Stimulated activated effector memory CD8-positive, alpha-beta T cell treated with anti-CD3 and anti-CD28 coated beads, Interleukin-12 subunit alpha, Interleukin-12 subunit beta, amount 100 ng/mL, for 72 hours (primary cell): ENCODE data around the gene PPP1R27.

Source experiments
- ATAC-seq: fragments of 150-1000 bp; cut with Tn5 transposase; 2 replicates; pipeline ENCODE4 v1.10.0; 2021
- DNase-seq, 2 donors: peaks; one replicate each; pipeline ENCODE4 v3.0.0; 2021 to 2022; ENCODE audit warnings: low spot score in 2 of 2
- H3K27ac Mint-ChIP-seq: one replicate; pipeline ENCODE4 v1.8.0; 2022; ENCODE audit warnings: mild to moderate bottlenecking, mixed read lengths
- H3K36me3 Mint-ChIP-seq: one replicate; pipeline ENCODE4 v1.8.0; 2022; ENCODE audit warnings: mild to moderate bottlenecking, mixed read lengths
- H3K4me1 Mint-ChIP-seq: one replicate; pipeline ENCODE4 v1.8.0; 2022; ENCODE audit warnings: mixed read lengths
- H3K4me3 Mint-ChIP-seq: one replicate; pipeline ENCODE4 v1.8.0; 2022; ENCODE audit warnings: mild to moderate bottlenecking, mixed read lengths
- H3K9me3 Mint-ChIP-seq: one replicate; pipeline ENCODE4 v1.8.0; 2022; ENCODE audit warnings: mixed read lengths

The PPP1R27 gene

DNA sequence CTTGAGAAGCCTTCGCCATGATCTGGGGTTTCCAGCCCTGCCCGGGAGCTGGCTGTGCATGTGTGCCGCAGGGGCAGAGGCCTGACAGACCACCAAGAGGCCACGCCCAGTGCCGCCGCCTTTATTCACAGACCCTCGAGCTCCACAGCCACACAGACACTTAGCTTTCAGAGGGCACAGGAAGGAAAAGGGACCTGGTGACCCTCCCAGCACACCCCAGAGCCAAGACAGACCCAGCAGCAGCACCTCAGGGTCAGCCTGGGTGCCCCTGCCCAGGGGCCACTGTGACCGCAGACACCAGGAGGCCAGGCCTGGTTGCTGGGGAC is 12.6 kb downstream of the PPP1R27 start:
- peak overlapping the region; percentile 60 for H3K27ac Mint-ChIP-seq
- DNase-seq (no peak), ATAC-seq (no peak)
- no peak overlapping the region for H3K4me3 Mint-ChIP-seq
- peaks cover 22% of the 10 kb centered on the region for H3K4me1 Mint-ChIP-seq
- H3K9me3 Mint-ChIP-seq = no peaks in the 10 kb centered on the region
- H3K36me3 Mint-ChIP-seq = peaks cover 4% of the 10 kb centered on the region

DNA sequence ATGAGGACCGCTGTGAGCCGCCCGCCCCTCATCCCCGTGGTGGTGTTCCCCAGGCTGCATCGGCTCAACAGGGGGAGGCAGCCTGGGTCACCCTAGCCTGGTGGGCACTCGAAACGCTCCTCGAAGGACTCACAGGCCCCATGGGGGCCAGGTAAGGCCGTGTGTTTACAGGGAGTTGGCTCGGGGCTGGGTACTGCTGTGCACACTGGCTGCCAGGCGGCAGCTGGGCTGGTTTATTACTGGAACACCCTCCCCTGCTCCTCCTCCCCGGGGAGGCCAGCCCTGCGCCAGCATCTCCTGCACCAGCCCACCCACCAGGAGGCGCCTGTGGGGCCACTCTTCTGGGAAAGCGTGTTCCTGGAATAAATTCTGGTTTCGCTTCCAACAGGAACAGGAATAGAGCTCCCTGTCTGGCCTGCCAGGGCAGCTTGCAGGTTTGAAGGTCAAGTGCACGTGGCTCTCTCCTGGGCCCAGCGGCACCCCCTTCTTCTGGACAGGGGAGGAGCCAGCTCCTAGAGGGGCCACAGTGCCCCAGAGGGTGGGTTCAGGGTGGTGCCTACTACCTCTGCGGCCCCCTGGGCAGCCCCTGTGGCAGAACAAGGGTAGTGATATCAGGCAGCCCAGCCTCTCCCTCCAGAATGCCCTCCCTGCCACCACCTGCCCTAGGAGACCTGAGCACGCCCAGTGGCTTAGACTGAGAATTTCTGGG is 13.1 kb downstream of the PPP1R27 start:
- no peak for DNase-seq
- peaks cover 4% of the 10 kb centered on the region for H3K36me3 Mint-ChIP-seq
- peak overlapping the region; percentile 60 for H3K27ac Mint-ChIP-seq
- ATAC-seq = peak; percentile 42
- no peak overlapping the region for H3K4me3 Mint-ChIP-seq
- no peaks in the 10 kb centered on the region for H3K9me3 Mint-ChIP-seq
- H3K4me1 Mint-ChIP-seq = peaks cover 22% of the 10 kb centered on the region

DNA sequence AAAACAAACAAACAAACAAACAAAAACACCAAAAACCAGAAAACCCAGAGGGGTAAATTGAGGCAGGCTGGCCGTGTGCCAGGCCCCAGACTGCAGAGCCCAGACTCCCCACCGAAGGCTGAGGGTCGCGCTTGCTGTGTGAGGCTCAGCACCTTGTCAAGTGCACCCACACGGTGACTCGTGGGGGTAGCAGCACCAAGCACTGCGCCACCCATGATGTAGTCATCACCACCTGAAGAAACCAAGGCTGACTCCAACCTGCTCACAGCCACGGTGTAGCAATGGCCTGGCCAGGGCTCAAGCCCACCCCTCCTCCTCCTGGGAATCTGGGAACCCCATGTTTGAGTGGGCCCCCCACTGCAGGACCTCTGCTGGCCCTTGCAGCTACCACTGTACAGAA is 13.7 kb downstream of the PPP1R27 start:
- Mint-ChIP-seq H3K27ac (no peak overlapping the region), H3K9me3 (no peaks in the 10 kb centered on the region), H3K4me3 (no peak overlapping the region), H3K4me1 (peaks cover 19% of the 10 kb centered on the region), H3K36me3 (peaks cover under 1% of the 10 kb centered on the region)
- ATAC-seq = peak; percentile 51
- DNase-seq = no peak

DNA sequence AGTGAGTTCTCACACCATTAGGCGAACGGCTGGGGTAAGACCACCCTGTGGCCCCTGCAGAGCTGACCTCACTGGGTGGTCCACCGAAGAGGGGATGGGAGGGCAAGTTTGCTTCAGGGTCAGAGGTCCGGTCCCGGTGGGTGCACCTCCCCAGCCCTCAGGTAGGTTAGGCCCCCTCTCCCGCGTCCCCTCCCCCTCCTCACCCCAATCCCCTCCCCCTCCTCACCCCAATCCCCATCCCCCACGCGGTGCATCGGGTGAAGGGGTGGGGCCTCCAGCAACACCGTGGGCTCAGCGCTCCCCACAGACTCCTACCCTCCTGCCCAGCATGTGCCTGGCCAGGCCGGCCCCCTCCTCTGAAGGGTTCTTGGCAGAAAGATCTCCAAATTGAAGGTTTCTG is 15.1 kb downstream of the PPP1R27 start:
- no peaks in the 10 kb centered on the region for H3K9me3 Mint-ChIP-seq
- no peak overlapping the region for H3K27ac Mint-ChIP-seq
- DNase-seq (no peak), ATAC-seq (no peak)
- no peak overlapping the region for H3K4me3 Mint-ChIP-seq
- H3K4me1 Mint-ChIP-seq = peaks cover 15% of the 10 kb centered on the region
- H3K36me3 Mint-ChIP-seq = no peaks in the 10 kb centered on the region

DNA sequence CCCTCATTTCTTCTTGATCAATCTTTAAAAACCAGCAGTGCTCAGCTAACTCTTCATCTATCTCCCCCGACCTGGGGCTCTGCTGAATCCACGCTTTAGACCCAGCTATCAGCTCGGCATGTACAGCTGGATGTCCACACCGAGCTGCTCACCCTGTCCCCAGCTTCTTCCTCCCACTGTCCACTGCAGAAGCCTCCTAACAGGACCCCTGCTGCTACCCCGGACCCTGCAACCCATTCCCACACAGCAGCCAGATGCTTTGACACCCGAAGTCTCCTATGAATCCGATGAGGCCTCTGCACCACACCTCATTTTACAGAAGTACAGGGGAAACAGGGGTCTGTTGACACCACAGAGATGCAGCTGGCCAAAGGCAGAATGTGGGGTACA is 17.1 kb downstream of the PPP1R27 start:
- Mint-ChIP-seq H3K4me3 (no peak overlapping the region), H3K9me3 (no peaks in the 10 kb centered on the region), H3K27ac (peak overlapping the region; percentile 41), H3K4me1 (peaks cover 15% of the 10 kb centered on the region), H3K36me3 (no peaks in the 10 kb centered on the region)
- ATAC-seq = no peak
- DNase-seq = no peak

DNA sequence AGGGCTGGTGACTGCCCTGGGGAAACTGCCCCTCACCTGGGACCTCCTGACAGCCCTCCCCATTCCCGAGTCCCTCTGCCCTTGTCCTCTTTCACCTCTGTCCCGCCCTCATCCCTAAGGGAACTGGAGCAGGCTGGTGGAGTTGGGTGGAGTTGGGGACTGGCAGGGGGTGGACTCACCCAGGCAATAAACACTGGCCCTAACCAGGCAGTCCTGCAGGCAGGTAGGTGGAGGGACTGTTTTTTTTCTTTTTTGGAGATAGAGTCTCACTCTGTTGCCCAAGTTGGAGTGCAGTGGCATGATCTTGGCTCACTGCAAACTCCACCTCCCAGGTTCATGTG is 19.2 kb downstream of the PPP1R27 start:
- Mint-ChIP-seq H3K36me3 (no peaks in the 10 kb centered on the region), H3K9me3 (no peaks in the 10 kb centered on the region), H3K27ac (no peak overlapping the region), H3K4me1 (peaks cover 6% of the 10 kb centered on the region), H3K4me3 (no peak overlapping the region)
- ATAC-seq (no peak), DNase-seq (no peak)

DNA sequence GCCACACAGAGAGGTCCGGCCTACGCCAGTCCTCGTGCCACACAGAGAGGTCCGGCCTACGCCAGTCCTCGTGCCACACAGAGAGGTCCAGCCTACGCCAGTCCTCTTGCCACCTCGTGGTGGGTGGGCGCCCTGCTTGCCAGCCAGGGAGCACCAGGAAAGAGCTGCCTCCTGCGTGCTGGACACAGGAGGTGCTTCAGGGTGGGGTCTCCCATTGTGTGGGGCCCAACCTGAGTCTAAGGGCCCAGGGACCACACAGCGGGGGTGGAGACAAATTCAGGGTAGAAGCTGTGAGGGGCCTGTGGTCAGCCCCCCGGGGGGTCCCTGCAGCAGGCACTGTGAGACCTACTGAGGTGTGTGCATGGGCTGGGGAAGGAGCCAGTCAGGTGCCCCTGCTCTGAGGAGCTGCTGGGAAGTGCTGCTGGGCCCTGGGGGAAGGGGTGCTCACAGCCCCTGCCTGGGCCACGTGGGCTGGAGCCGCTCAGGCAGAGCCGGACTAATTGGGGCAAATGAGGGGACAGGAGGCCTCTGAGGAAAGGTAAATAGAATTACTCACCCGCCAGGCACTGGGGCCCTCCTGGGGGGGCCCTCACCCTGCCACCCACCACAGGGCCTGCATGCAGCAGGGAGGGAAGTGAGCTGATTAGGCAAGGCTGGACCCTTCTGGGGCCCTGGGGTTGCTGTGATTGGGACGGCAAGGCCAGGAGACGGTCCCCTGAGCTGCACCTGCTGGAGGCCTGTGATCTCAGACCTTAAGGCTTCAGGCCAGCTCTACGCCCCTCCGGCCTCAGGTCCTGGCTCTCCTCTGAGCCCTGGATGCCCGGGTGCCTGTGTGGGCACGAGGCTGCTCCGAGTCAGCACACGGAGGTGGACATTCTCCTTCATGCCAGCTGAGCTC is 19.9 kb downstream of the PPP1R27 start:
- no peak for DNase-seq
- no peaks in the 10 kb centered on the region for H3K36me3 Mint-ChIP-seq
- H3K4me1 Mint-ChIP-seq = peaks cover 6% of the 10 kb centered on the region
- no peak overlapping the region for H3K27ac Mint-ChIP-seq
- H3K9me3 Mint-ChIP-seq = no peaks in the 10 kb centered on the region
- no peak for ATAC-seq
- no peak overlapping the region for H3K4me3 Mint-ChIP-seq

DNA sequence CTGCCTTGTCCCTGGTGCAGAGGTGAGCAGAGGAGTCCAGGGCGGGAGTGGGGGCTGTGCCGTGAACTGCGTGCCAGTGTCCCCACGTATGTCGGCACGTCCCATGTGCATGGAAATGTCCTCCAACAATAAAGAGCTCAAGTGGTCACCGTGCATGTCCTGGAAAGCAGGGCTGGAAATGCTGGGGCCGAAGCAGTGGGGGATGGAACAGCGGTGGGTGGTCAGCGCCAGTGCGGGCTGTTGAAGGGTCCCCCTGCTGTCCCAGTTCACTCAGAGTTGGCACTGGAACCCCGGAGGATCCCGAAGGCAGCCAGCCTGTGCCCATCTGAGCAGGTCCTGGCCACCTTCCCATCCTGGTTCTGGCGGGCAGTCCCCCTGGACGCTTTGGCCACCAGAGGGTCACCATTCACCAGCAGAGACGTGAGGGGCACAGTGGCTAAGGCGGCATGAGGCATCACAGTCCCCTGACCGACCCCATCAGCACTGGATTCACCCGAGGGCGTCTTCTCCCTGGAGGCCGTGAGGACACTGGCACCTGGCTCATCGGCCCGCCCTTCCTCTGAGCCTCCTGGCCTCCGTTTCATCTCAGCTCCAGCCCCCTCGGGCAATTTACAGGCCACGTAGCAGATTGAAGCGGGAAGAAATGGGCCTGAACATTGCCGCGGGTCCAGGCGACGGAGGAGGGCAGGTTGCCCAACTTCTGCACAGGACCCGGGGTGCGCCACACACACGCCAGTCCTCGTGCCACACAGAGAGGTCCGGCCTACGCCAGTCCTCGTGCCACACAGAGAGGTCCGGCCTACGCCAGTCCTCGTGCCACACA is 20.8 kb downstream of the PPP1R27 start:
- Mint-ChIP-seq H3K9me3 (no peaks in the 10 kb centered on the region), H3K4me1 (peaks cover 13% of the 10 kb centered on the region), H3K4me3 (no peak overlapping the region), H3K27ac (no peak overlapping the region), H3K36me3 (no peaks in the 10 kb centered on the region)
- ATAC-seq (no peak), DNase-seq (no peak)

DNA sequence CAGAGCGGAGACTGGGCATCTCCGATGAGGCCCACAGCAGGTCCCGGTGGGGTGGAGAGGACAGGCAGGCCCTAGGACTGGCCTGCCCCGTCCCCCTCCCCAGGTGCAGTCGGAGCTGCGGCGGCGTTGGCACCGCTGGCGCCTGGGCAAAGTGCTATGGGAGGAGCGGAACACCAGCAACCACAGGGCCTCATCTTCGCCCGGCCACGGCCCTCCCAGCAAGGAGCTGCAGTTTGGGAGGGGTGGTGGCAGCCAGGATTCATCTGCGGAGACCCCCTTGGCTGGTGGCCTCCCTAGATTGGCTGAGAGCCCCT is 21.5 kb downstream of the PPP1R27 start:
- ATAC-seq (no peak), DNase-seq (no peak)
- Mint-ChIP-seq H3K27ac (no peak overlapping the region), H3K4me3 (no peak overlapping the region), H3K9me3 (no peaks in the 10 kb centered on the region), H3K4me1 (peaks cover 13% of the 10 kb centered on the region), H3K36me3 (no peaks in the 10 kb centered on the region)

DNA sequence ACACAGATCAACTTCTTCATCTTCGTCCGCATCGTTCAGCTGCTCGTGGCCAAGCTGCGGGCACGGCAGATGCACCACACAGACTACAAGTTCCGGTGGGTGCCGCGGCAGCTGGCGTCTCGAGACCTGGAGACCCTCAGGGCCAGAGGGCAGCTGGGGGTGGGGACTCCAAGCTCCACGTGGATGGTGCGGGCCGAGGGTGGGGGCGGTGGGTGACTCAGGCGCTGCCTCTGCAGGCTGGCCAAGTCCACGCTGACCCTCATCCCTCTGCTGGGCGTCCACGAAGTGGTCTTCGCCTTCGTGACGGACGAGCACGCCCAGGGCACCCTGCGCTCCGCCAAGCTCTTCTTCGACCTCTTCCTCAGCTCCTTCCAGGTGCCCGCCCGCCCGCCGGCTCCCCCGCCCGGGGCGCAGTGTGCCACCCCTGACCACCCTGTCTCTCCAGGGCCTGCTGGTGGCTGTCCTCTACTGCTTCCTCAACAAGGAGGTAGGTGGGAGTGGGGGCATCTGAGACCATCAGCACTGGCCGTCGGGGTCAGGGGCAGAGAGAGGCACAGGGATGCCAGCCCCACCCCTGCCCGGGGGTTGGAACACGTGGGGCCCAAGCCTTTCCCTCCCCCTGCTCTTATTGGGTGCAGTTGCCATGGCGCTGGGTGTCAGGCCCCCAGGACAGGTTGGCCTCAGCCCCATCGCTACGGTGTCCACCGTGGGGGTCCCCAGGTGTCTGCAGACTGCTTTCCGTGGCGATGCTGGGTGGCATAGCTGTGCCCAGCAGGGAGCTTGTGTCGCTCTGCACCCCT is 22.1 kb downstream of the PPP1R27 start:
- Mint-ChIP-seq H3K36me3 (no peaks in the 10 kb centered on the region), H3K4me1 (peaks cover 12% of the 10 kb centered on the region), H3K4me3 (no peak overlapping the region), H3K9me3 (no peaks in the 10 kb centered on the region), H3K27ac (no peak overlapping the region)
- ATAC-seq = no peak
- no peak for DNase-seq

DNA sequence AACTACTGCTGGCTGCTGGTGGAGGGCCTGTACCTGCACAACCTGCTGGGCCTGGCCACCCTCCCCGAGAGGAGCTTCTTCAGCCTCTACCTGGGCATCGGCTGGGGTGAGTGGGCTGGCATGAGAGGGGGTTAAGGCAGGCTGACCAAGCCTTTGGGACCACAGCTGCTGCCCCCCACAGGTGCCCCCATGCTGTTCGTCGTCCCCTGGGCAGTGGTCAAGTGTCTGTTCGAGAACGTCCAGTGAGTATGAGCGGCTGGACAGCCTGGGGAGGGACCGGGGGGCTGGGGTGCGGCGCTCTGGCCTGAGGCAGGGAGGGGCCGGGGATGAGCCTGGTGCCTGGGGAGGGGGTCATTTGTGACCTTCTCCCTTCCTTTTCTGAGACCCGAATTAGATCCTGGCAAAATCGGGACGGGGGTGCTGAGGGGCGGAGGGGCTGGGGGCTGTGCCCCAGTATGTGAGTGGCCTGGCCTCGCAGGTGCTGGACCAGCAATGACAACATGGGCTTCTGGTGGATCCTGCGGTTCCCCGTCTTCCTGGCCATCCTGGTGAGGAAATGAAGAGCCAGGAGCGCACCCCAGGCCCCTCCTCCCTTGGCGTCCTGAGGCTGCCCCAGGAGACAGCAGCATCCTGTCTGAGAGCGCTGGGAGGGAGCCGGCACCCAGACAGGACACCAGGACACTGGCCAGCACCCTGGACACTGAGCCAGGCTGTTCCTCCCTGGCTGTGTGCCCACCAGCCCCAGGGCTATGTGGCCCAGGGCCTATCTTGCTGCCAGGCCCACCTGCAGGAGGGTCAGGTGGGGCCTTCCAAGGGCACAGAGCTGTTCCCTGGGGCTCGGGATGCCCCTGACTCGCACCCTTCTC is 22.9 kb downstream of the PPP1R27 start:
- ATAC-seq = no peak
- H3K27ac Mint-ChIP-seq = no peak overlapping the region
- no peaks in the 10 kb centered on the region for H3K36me3 Mint-ChIP-seq
- DNase-seq = no peak
- H3K9me3 Mint-ChIP-seq = no peaks in the 10 kb centered on the region
- peaks cover 7% of the 10 kb centered on the region for H3K4me1 Mint-ChIP-seq
- H3K4me3 Mint-ChIP-seq = no peak overlapping the region

DNA sequence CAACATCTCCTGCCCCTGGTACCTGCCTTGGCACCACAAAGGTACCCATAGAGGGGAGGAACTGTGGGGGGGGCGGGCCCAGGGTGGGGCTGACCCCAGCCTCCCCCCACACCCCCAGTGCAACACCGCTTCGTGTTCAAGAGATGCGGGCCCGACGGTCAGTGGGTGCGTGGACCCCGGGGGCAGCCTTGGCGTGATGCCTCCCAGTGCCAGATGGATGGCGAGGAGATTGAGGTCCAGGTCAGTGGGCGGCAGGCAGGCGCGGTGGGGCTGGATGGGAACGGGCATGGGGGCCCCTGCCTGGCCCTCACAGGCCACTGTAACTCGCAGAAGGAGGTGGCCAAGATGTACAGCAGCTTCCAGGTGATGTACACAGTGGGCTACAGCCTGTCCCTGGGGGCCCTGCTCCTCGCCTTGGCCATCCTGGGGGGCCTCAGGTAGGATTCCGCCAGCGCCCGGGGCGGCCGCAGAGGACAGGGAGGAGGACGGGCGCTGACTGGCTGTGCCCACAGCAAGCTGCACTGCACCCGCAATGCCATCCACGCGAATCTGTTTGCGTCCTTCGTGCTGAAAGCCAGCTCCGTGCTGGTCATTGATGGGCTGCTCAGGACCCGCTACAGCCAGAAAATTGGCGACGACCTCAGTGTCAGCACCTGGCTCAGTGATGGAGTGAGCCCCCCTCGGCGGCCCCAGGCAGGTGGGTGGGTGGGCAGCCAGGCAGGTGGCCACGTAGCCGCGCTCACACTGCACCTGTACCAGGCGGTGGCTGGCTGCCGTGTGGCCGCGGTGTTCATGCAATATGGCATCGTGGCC is 23.8 kb downstream of the PPP1R27 start:
- H3K4me1 Mint-ChIP-seq = peaks cover 7% of the 10 kb centered on the region
- no peaks in the 10 kb centered on the region for H3K36me3 Mint-ChIP-seq
- ATAC-seq (no peak), DNase-seq (no peak)
- no peak overlapping the region for H3K4me3 Mint-ChIP-seq
- no peak overlapping the region for H3K27ac Mint-ChIP-seq
- no peaks in the 10 kb centered on the region for H3K9me3 Mint-ChIP-seq

DNA sequence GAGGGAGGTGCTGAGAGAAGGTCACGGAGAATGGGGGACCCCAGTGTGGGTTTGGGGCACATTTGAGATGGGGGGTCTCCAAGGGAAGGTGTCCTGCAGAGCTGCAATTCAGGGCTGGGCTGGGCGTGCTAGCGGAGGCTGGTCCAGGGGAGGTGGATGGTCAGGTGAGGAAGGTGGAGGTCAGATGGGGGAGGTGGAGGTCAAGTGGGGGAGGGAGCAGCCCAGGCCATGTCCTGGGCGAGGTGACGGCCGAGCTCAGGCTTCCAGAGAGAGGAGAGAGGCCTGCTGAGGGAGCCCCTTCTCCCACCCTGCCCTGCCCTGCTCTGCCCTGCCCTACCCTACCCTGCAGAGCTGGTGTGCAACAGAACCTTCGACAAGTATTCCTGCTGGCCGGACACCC is 24.4 kb downstream of the PPP1R27 start:
- Mint-ChIP-seq H3K27ac (no peak overlapping the region), H3K4me1 (peaks cover 7% of the 10 kb centered on the region), H3K4me3 (no peak overlapping the region), H3K9me3 (no peaks in the 10 kb centered on the region), H3K36me3 (no peaks in the 10 kb centered on the region)
- no peak for ATAC-seq
- DNase-seq = no peak

DNA sequence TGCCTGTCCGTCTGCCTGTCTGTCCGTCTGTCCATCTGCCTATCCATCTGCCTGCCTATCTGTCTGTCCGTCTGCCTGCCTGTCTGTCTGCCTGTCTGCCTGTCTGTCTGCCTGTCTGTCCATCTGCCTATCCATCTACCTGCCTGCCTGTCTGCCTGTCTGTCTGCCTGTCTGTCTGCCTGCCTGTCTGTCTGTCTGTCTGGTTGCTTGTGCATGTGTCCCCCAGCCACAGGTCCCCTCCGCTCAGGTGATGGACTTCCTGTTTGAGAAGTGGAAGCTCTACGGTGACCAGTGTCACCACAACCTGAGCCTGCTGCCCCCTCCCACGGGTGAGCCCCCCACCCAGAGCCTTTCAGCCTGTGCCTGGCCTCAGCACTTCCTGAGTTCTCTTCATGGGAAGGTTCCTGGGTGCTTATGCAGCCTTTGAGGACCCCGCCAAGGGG is 25.3 kb downstream of the PPP1R27 start:
- peak overlapping the region; percentile 64 for H3K27ac Mint-ChIP-seq
- H3K4me1 Mint-ChIP-seq = peaks cover 7% of the 10 kb centered on the region
- ATAC-seq (no peak), DNase-seq (no peak)
- H3K4me3 Mint-ChIP-seq = no peak overlapping the region
- no peaks in the 10 kb centered on the region for H3K9me3 Mint-ChIP-seq
- no peaks in the 10 kb centered on the region for H3K36me3 Mint-ChIP-seq
